DMS79 (cell line): ENCODE data around the gene AFF3.
"Not testable (repeated sequence)": the region's sequence is repeated elsewhere in the genome, so short reads cannot be mapped to it uniquely, and the experiment has no call there.

Experiments used
- DNase-seq: peaks from one replicate; lab custom pipeline; 2025; lab: John Stamatoyannopoulos, UW

Gene AFF3

GRCh38 chr2:99661761-99662160, 480.6 kb downstream of the AFF3 start:
- DNase-seq = not testable (repeated sequence)

GRCh38 chr2:99660616-99661406, 481.6 kb downstream of the AFF3 start:
- DNase-seq = no peak

- DNase-seq = no peak
Observed at GRCh38 chr2:99659874-99660273, 482.5 kb downstream of the AFF3 start.

- DNase-seq = no peak
Observed at GRCh38 chr2:99657691-99658258, 484.6 kb downstream of the AFF3 start.

GRCh38 chr2:99656994-99657393, 485.4 kb downstream of the AFF3 start:
- DNase-seq = no peak

- no peak for DNase-seq
Observed at GRCh38 chr2:99653433-99653832, 489.0 kb downstream of the AFF3 start.

GRCh38 chr2:99652862-99653261, 489.5 kb downstream of the AFF3 start:
- DNase-seq = no peak

- no peak for DNase-seq
Observed at GRCh38 chr2:99651930-99652670, 490.3 kb downstream of the AFF3 start.

GRCh38 chr2:99648906-99649789, 493.2 kb downstream of the AFF3 start:
- no peak for DNase-seq

GRCh38 chr2:99648178-99648844, 494.1 kb downstream of the AFF3 start:
- no peak for DNase-seq

GRCh38 chr2:99645960-99646359, 496.4 kb downstream of the AFF3 start:
- no peak for DNase-seq

- no peak for DNase-seq
Observed at GRCh38 chr2:99644419-99644787, 498.0 kb downstream of the AFF3 start.

GRCh38 chr2:99643787-99644418, 498.5 kb downstream of the AFF3 start:
- DNase-seq = no peak

GRCh38 chr2:99641999-99642398, 500.4 kb downstream of the AFF3 start:
- DNase-seq = no peak

- peak; percentile 57 for DNase-seq
Observed at GRCh38 chr2:99640635-99641151, 501.7 kb downstream of the AFF3 start.

GRCh38 chr2:99638791-99639190, 503.6 kb downstream of the AFF3 start:
- no peak for DNase-seq

- DNase-seq = no peak
Observed at GRCh38 chr2:99637159-99637697, 505.2 kb downstream of the AFF3 start.

- no peak for DNase-seq
Observed at GRCh38 chr2:99636144-99637034, 506.0 kb downstream of the AFF3 start.

GRCh38 chr2:99635710-99636109, 506.7 kb downstream of the AFF3 start:
- no peak for DNase-seq

GRCh38 chr2:99634234-99634633, 508.2 kb downstream of the AFF3 start:
- no peak for DNase-seq
